HepG2 (cell line): ENCODE data around the gene PNKD. TPM values are rescaled to one million over a fixed set of nuclear protein-coding genes. Genes with fewer than 3 reads are reported as not detected.

Experiments used
- ATAC-seq: fragments of 200-7000 bp; cut with Tn5 transposase; 3 replicates; pipeline ENCODE4 v1.9.1; 2020; ENCODE audit warnings: mild to moderate bottlenecking, moderate library complexity
- BruUV-seq: library from RNA; stranded (reverse); fragments of 400-500 nt; replicated peaks from 2 replicates; lab custom pipeline; 2021; lab: Mats Ljungman, UMichigan
- CTCF ChIA-PET: fragments of 300-600 bp; formaldehyde crosslinking; extraction: SDS; loops from one replicate; lab custom pipeline; 2021; ENCODE audit warnings: low total read pairs, inconsistent platforms, low intra/inter-chr PET ratio; lab: Yijun Ruan, JAX
- POLR2A ChIA-PET: fragments of 350-600 bp; sonication (Branson Sonifier 250); formaldehyde crosslinking; loops from one replicate; lab custom pipeline; 2020; ENCODE audit warnings: antibody characterized with exemption, inconsistent platforms; lab: Yijun Ruan, JAX
- DNase-seq: peaks from one replicate; pipeline ENCODE4 v3.0.0-alpha.2; 2015; ENCODE audit warnings: low spot score
- FAIRE-seq: peaks from 3 replicates; lab custom pipeline; 2011; peaks lifted over from hg19 to GRCh38; lab: Jason Lieb, UNC
- H2AFZ ChIP-seq: one replicate; pipeline ENCODE4 v1.6.1; 2011; ENCODE audit warnings: low read length, inconsistent platforms
- H3K27ac ChIP-seq: fragments of 300-600 bp; 3 replicates; pipeline ENCODE4 v1.8.0; 2011; ENCODE audit warnings: mixed run types, mild to moderate bottlenecking, mixed read lengths, low read length, inconsistent platforms; ENCODE audit not compliant: insufficient read depth; ENCODE audit errors: extremely low read length
- H3K27me3 ChIP-seq, 2 experiments: fragments of 200-600 bp in 1 of 2; 2 replicates in 1 of 2; 3 replicates in 1 of 2; pipeline versions ENCODE4 v1.6.0 to v1.8.0; 2011; ENCODE audit warnings: low read length in 2 of 2, mild to moderate bottlenecking in 2 of 2, moderate library complexity in 2 of 2, inconsistent platforms in 1 of 2; ENCODE audit not compliant: insufficient read depth in 2 of 2, control insufficient read depth in 1 of 2
- H3K36me3 ChIP-seq, 2 experiments: fragments of 200-600 bp in 1 of 2; replicated peaks in 1 of 2; 2 replicates in 1 of 2; 3 replicates in 1 of 2; pipeline versions ENCODE4 v1.5.1 to v1.8.0; 2011; ENCODE audit warnings: low read length in 2 of 2, inconsistent platforms in 1 of 2; ENCODE audit not compliant: insufficient read depth in 2 of 2, control insufficient read depth in 1 of 2
- H3K4me1 ChIP-seq: 2 replicates; pipeline ENCODE4 v1.5.1; 2012; ENCODE audit warnings: low read length, inconsistent platforms; ENCODE audit not compliant: insufficient read depth
- H3K4me2 ChIP-seq: 2 replicates; pipeline ENCODE4 v1.6.0; 2011; ENCODE audit warnings: low read depth, low read length, inconsistent platforms
- H3K4me3 ChIP-seq, 3 experiments: fragments of 200-600 bp in 1 of 3; sonication (generic), shearing (Covaris generic) in 1 of 3; replicated peaks in 1 of 3; 2 replicates each; pipeline ENCODE4 v1.5.1; 2011 to 2016; ENCODE audit warnings: low read length in 3 of 3, inconsistent platforms in 2 of 3, low read depth in 2 of 3, mild to moderate bottlenecking in 2 of 3, control low read depth in 1 of 3, mixed read lengths in 1 of 3; ENCODE audit not compliant: insufficient read depth in 1 of 3
- H3K79me2 ChIP-seq: one replicate; pipeline ENCODE4 v1.6.1; 2011; ENCODE audit warnings: low read length, inconsistent platforms; ENCODE audit not compliant: insufficient read depth
- H3K9ac ChIP-seq: 2 replicates; pipeline ENCODE4 v1.6.0; 2011; ENCODE audit warnings: mild to moderate bottlenecking, low read depth, low read length, inconsistent platforms; ENCODE audit not compliant: insufficient read depth
- H3K9me3 ChIP-seq: 2 replicates; pipeline ENCODE4 v1.5.1; 2012; ENCODE audit warnings: mild to moderate bottlenecking, low read length
- H4K20me1 ChIP-seq: 2 replicates; pipeline ENCODE4 v1.6.0; 2011; ENCODE audit warnings: inconsistent platforms, mild to moderate bottlenecking, low read length, moderate library complexity; ENCODE audit not compliant: insufficient read depth
- HOXA9 ChIP-seq: sonication (generic); formaldehyde crosslinking; IDR thresholded peaks from 2 replicates; pipeline ENCODE4 v1.8.1; 2022; ENCODE audit warnings: missing genetic modification reagents, mild to moderate bottlenecking, moderate library complexity, borderline replicate concordance
- MBNL3 ChIP-seq: fragments of 250-450 bp; sonication (Bioruptor Pico); conservative IDR thresholded peaks from 2 replicates; pipeline ENCODE4 v1.8.0; 2022; ENCODE audit warnings: mild to moderate bottlenecking, inconsistent platforms
- NFAT5 ChIP-seq: sonication (generic); formaldehyde crosslinking; IDR thresholded peaks from 2 replicates; pipeline ENCODE4 v1.4.0; 2020; ENCODE audit warnings: missing genetic modification reagents
- PHF20 ChIP-seq: sonication (generic); formaldehyde crosslinking; IDR thresholded peaks from 2 replicates; pipeline ENCODE4 v1.5.0; 2020; ENCODE audit warnings: mild to moderate bottlenecking, missing genetic modification reagents
- RAD51 ChIP-seq: fragments of 450-650 bp; IDR thresholded peaks from 2 replicates; pipeline ENCODE4 v1.6.1; 2016; ENCODE audit warnings: borderline replicate concordance
- SMYD3 ChIP-seq: sonication (generic); formaldehyde crosslinking; IDR thresholded peaks from 2 replicates; pipeline ENCODE4 v1.8.1; 2023; ENCODE audit warnings: mild to moderate bottlenecking, missing genetic modification reagents
- ZBED4 ChIP-seq: sonication (generic); formaldehyde crosslinking; IDR thresholded peaks from 2 replicates; pipeline ENCODE4 v1.4.0; 2020; ENCODE audit warnings: missing genetic modification reagents, borderline replicate concordance
- ZBTB2 ChIP-seq: sonication (generic); formaldehyde crosslinking; IDR thresholded peaks from 2 replicates; pipeline ENCODE4 v1.8.0; 2022; ENCODE audit warnings: low read depth, missing genetic modification reagents
- ZFP82 ChIP-seq: sonication (generic); formaldehyde crosslinking; IDR thresholded peaks from 2 replicates; pipeline ENCODE4 v1.5.1; 2020; ENCODE audit warnings: mild to moderate bottlenecking, missing genetic modification reagents, borderline replicate concordance
- ZNF276 ChIP-seq: sonication (generic); formaldehyde crosslinking; IDR thresholded peaks from 2 replicates; pipeline ENCODE4 v1.4.0; 2020; ENCODE audit warnings: mild to moderate bottlenecking, low read depth, missing genetic modification reagents
- ZNF562 ChIP-seq: sonication (generic); formaldehyde crosslinking; IDR thresholded peaks from 2 replicates; pipeline ENCODE4 v1.8.0; 2022; ENCODE audit warnings: missing genetic modification reagents, borderline replicate concordance
- ZNF749 ChIP-seq: sonication (generic); formaldehyde crosslinking; IDR thresholded peaks from 2 replicates; pipeline ENCODE4 v1.8.0; 2022; ENCODE audit warnings: mild to moderate bottlenecking, missing genetic modification reagents, moderate library complexity, borderline replicate concordance
- WGBS: methylation state at CpG from one replicate; pipeline ENCODE4 v1.1.6; 2017; ENCODE audit warnings: low lambda C conversion rate; 5-methylcytosine and 5-hydroxymethylcytosine counted together
- in situ Hi-C: cut with HindIII; loops from 2 replicates; pipeline ENCODE4 v1.10.0; 2017; ENCODE audit warnings: low pct_unique_long_range_greater_than_20kb; ENCODE audit not compliant: extremely low pct_ligation_motif_present
- intact Hi-C: fragments of 100-400 bp; cut with micrococcal nuclease; formaldehyde crosslinking; loops from one replicate; pipeline ENCODE4 v1.10.0; 2022; ENCODE audit not compliant: unreplicated experiment
- polyA plus RNA-seq, 8 experiments: library from polyadenylated mRNA; depleted of rRNA in 3 of 8; stranded (reverse) in 7 of 8; unstranded in 1 of 8; fragments of >200 nt; fragmentation: Illumina TruSeq in 4 of 8; extraction: Trizol in 4 of 8; gene quantifications; 2 replicates each; pipeline versions ENCODE4 v1.2.1 to v1.2.3, GENCODE V29; 2011 to 2016; ENCODE audit warnings: low read depth in 4 of 8, missing spikeins in 1 of 8, mixed read lengths in 1 of 8; ENCODE audit not compliant: insufficient read depth in 1 of 8
- total RNA-seq, 5 experiments: library from RNA; depleted of rRNA; stranded (reverse); fragments of >200 nt; fragmentation: Illumina TruSeq; extraction: Trizol; gene quantifications; 2 replicates each; pipeline ENCODE4 v1.2.3, GENCODE V29; 2016; ENCODE audit warnings: low read depth in 1 of 5

Gene PNKD
- total and polyA plus RNA-seq, 2 of the 13 experiments (the other 11 are each of a cell fraction or from before 2014, with no cell fraction given) = 55.9 to 80.4 TPM

GRCh38 chr2:218362606-218363005 lies 92.3 kb downstream of the PNKD start:
- H4K20me1 ChIP-seq = no peaks in the 10 kb centered on the region
- POLR2A ChIA-PET = interaction anchor here (2.4 kb wide), 1 partner anchor 24 kb away, joined by 8 read pairs; no protein-coding TSS in a partner anchor
- H3K27me3 ChIP-seq = peaks cover 0 to 2% of the 10 kb centered on the region in 2 experiments; a peak in 2 of 5 replicates
- BruUV-seq = no TSS peak
- H3K79me2 ChIP-seq = no peaks in the 10 kb centered on the region
- no peak overlapping the region for H2AFZ ChIP-seq
- no peaks in the 10 kb centered on the region for H3K36me3 ChIP-seq
- WGBS = 78% methylated on average over 8 of the region's 8 CpGs
- H3K9ac ChIP-seq = no peak overlapping the region
- H3K4me1 ChIP-seq = peaks cover 43% of the 10 kb centered on the region
- H3K4me3 ChIP-seq = no peak overlapping the region
- no peak overlapping the region for H3K4me2 ChIP-seq
- H3K9me3 ChIP-seq = no peaks in the 10 kb centered on the region
- in situ Hi-C loops (no loop called here), intact Hi-C loops (no loop called here)
- H3K27ac ChIP-seq = no peak overlapping the region
- CTCF ChIA-PET = no interaction called here
- no peak for ATAC-seq
- FAIRE-seq = no peak
- DNase-seq = no peak
- TF ChIP-seq PHF20 (CRISPR knock-in tag) = no peak
- no peak for TF ChIP-seq ZBTB2
- no peak for TF ChIP-seq HOXA9
- no peak for TF ChIP-seq SMYD3 (CRISPR knock-in tag)
- TF ChIP-seq ZNF276 (CRISPR knock-in tag) = no peak
- TF ChIP-seq ZNF562 (CRISPR knock-in tag) = no peak
- TF ChIP-seq ZBED4 (CRISPR knock-in tag) = no peak
- TF ChIP-seq NFAT5 (CRISPR knock-in tag) = no peak
- TF ChIP-seq ZFP82 = no peak
- TF ChIP-seq RAD51 = no peak
- no peak for TF ChIP-seq ZNF749 (CRISPR knock-in tag)
- no peak for TF ChIP-seq MBNL3 (CRISPR knock-in tag)
